Fibroblast of mammary gland (primary cell): Measurements from ENCODE around the gene RBMS3.

Experiments used
- DNase-seq: peaks from one replicate; pipeline ENCODE4 v3.0.0-alpha.2; 2010; ENCODE audit warnings: low read depth
- H3K4me3 ChIP-seq: 2 replicates; pipeline ENCODE4 v1.5.1; 2011; ENCODE audit warnings: low read depth, mild to moderate bottlenecking, low read length, moderate library complexity; ENCODE audit not compliant: control insufficient read depth
- CTCF ChIP-seq: conservative IDR thresholded peaks from 2 replicates; pipeline ENCODE4 v1.5.1; 2011; ENCODE audit warnings: low read depth, low read length, inconsistent platforms; ENCODE audit not compliant: control insufficient read depth, insufficient read depth

RBMS3 gene

GRCh38 chr3:29887451-29887850 lies 606.6 kb downstream of the RBMS3 start:
- TF ChIP-seq CTCF: no peak
- DNase-seq: peak; percentile 16
- H3K4me3 ChIP-seq: no peak overlapping the region

- no peak overlapping the region for H3K4me3 ChIP-seq
- DNase-seq: peak; percentile 68
- no peak for TF ChIP-seq CTCF
Observed at GRCh38 chr3:29889215-29889614, 608.3 kb downstream of the RBMS3 start.

- H3K4me3 ChIP-seq: no peak overlapping the region
- DNase-seq: no peak
- no peak for TF ChIP-seq CTCF
Observed at GRCh38 chr3:29890801-29891200, 609.9 kb downstream of the RBMS3 start.

GRCh38 chr3:29892976-29893554 lies 612.2 kb downstream of the RBMS3 start:
- H3K4me3 ChIP-seq: no peak overlapping the region
- TF ChIP-seq CTCF: no peak
- DNase-seq: no peak

- DNase-seq: no peak
- TF ChIP-seq CTCF: no peak
Observed at GRCh38 chr3:29896856-29897255, 616.0 kb downstream of the RBMS3 start.

GRCh38 chr3:29898171-29898965 lies 617.5 kb downstream of the RBMS3 start:
- no peak overlapping the region for H3K4me3 ChIP-seq
- no peak for TF ChIP-seq CTCF
- no peak for DNase-seq

More at GRCh38 chr3:29896856-29897255, 616.0 kb downstream of the RBMS3 start:
- no peak overlapping the region for H3K4me3 ChIP-seq
